MV-4-11 (cell line): ENCODE results near the gene FADS2.

Experiments
- DNase-seq: peaks from one replicate; lab custom pipeline; 2025; lab: John Stamatoyannopoulos, UW

FADS2 gene

DNA sequence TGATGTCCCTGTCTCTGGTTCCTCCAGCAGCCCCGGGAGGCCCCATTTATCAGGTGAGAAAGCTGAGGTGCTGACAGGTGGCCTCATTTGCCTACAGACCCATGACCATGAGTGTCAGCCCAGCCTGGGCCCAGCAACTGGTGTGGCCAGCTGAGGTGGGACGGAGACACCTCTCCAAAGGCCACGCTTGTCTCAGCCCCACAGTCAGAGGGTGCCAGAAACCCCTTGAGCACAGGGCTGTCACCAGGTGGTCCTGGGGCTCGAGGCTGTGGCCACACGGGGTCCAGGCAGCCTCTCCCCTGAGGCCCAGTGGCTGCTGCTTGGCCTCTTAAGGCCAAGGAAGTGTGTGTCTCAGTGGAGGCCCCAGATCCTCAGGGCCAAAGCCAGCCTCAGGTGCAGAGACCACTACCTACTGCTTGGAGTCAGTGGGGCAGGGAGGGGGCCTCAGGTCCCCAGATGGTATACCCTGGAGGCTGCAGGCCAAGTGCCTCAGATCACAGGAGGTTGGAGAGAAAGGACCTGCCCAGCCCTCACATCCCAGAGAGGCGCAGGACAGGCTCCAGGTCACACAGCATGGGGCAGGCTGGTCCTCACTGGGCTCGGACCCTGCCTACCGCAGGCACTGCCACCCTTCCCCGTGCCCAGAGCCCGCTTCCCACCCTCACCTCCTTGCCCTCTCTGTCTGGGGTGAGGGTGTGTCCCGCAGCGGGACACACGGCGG is 77.9 kb downstream of the FADS2 start:
- no peak for DNase-seq

GRCh38 chr11:61906522-61906909 is 78.4 kb downstream of the FADS2 start:
- DNase-seq, result no peak

GRCh38 chr11:61907282-61907681 is 79.2 kb downstream of the FADS2 start:
- DNase-seq, result no peak

GRCh38 chr11:61907871-61908729 is 80.0 kb downstream of the FADS2 start:
- no peak for DNase-seq

GRCh38 chr11:61908730-61909316 is 80.7 kb downstream of the FADS2 start:
- no peak for DNase-seq

GRCh38 chr11:61910187-61911127 is 82.4 kb downstream of the FADS2 start:
- no peak for DNase-seq

GRCh38 chr11:61911128-61911700 is 83.1 kb downstream of the FADS2 start:
- DNase-seq, result no peak

- DNase-seq, result peak; percentile 30
These were observed 83.8 kb downstream of the FADS2 start for GRCh38 chr11:61911701-61912529.

GRCh38 chr11:61912530-61912898 is 84.4 kb downstream of the FADS2 start:
- DNase-seq, result peak; percentile 93

GRCh38 chr11:61912991-61913698 is 85.0 kb downstream of the FADS2 start:
- DNase-seq, result no peak

DNA sequence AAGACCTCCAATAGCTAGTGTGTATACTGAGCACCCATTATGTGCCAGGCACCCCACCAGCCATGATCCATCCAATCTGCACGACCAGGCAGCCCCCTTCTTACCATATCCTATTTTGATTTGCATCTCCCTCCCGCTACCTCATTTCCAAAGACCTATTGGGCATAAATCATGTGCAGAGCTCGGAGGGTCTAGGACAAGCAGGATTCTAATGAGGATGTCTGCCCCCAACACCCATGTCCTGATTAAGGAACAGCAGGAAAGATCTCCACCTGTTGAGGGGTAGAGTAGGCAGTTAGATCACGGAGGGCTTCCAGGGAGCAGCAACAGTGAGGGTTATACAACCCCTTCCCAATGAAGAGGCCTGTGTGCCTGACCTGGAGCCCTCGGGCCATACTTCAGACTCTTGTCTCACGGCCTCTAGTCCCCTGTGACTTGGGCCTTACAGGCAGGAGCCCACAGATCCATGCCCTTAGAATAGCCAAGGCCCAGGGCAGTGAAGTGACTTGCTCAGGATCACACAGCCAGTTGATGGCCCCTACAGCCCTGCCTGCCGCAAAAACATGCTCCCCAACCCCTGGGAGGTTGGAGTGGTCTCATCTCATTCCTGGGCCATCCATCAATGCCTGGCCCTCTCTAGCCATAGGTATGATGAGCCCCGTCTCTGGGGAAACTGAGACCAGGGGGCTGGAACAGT is 85.7 kb downstream of the FADS2 start:
- no peak for DNase-seq

GRCh38 chr11:61914471-61915171 is 86.5 kb downstream of the FADS2 start:
- DNase-seq, result no peak

DNA sequence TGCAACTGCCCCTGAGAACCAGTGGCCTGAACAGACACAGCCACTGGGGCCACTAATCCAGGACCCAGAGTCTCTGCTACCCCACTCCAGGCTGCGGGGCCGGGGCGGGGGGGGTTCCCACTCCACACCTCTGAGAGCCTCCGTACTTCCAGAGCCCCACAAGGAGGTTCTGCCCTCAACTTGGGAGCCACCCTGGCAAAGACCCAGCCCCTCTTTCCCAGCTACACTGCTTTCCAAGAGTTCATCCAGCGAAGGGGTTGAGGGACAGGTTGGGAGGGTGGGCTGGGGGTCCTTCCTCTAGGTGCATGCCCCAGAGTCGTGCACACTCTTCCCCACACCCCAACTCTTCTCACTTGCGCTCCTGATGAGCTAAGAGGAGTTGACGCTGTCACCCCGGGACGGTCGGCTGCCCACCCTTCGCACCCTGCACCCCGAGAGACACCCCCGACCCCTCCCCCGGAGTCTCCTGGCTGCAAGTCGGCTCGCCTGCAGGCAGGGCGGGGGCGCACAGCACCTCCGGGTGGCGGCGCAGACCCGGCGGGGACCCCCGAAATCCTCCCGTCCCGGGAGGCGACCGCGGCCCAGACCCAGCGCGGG is 88.7 kb downstream of the FADS2 start:
- DNase-seq, result no peak
